Measurements from ENCODE around the gene DOCK2. TPM values are rescaled to one million over a fixed set of nuclear protein-coding genes. Genes with fewer than 3 reads are reported as not detected.
"Not testable (repeated sequence)": the region's sequence is repeated elsewhere in the genome, so short reads cannot be mapped to it uniquely, and the experiment has no call there.

DOCK2 gene
- total RNA-seq, 1 donor from 2014 or later, result 303 TPM

DNA sequence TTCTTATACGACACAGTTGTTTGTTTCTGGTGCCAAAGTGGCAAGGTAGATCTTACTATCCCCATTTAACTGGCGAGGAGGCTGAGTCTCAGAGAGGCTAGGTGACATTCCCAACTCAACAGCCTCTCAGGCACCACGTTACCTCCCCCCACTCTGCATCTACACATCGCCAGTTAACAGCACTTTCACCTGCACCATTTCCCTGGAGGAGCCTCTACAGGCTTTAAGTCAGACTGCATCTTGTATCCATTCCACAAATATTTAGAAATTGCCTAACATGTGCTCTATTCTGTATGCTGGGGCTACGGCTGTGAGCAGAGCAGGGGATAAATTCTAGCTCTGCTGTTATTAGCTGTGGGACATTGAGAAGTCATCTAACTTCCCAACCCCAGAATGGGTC lies 174.6 kb downstream of the DOCK2 start:
- intact Hi-C loops (cut with micrococcal nuclease), result no loop called here

DNA sequence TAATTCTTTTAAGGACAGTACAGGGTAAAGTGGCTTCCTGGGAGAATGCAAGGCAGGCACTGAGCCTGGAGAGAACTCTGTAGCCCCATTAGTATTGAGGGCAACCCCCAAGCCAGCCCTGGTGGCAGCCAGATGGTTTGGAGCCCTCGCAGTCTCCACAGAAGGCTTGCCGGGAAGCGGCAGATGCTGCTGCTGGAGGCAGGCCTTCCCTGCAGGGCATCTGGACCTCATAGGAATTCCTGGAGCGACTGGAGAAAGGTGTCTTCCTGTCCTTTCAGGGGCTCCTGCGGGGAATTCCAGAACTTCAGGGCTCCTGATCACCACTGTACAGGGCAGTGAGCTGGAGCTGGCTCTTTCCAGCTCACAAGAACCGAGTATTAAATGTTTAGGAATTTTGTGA lies 175.7 kb downstream of the DOCK2 start:
- intact Hi-C loops (cut with micrococcal nuclease), result no loop called here

GRCh38 chr5:169814045-169814444 lies 177.0 kb downstream of the DOCK2 start:
- intact Hi-C loops (cut with micrococcal nuclease), result no loop called here

- intact Hi-C loops (cut with micrococcal nuclease), result no loop called here
These were observed 177.4 kb downstream of the DOCK2 start for GRCh38 chr5:169814522-169814921.

GRCh38 chr5:169817031-169817430 lies 180.0 kb downstream of the DOCK2 start:
- intact Hi-C loops (cut with micrococcal nuclease), result no loop called here

GRCh38 chr5:169826618-169827017 lies 189.5 kb downstream of the DOCK2 start:
- intact Hi-C loops (cut with micrococcal nuclease), result no loop called here

DNA sequence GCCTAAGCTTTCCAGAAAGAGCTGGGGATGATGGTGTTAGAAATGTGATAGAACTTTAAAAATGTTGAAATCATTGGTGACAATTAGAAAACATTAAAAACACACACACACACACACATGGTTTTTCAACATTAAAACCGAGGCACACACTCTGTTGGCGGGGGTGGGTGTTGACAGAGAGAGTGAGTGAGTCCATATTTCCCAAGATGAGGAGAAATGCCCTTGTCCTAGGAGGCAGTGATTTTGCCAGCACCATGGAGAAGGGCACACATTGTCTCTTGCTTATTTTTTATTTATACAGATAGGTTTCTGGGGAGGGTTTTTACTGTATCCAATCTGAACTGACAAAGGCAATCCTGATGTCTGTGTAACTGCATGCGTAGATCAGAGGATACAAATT lies 190.7 kb downstream of the DOCK2 start:
- intact Hi-C loops (cut with micrococcal nuclease), result no loop called here

DNA sequence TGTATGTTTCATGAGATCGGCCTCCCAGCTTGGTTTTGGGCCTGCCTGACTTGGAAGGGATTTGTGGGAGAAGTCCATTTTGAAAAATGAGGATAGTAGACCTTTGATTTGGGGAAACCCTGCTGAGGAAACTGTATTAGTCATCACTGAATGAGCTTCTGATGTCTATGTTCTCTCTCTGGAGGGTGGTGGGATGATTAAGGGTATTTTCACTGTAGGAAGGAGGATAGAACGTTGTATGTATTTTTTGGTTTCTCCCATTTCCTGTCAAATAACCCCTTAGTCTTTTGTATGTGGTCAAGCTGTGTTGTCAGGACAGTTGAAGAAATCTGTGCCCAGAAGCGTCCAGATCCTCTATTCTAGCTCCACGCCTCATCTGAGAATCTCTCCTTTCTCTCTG lies 191.3 kb downstream of the DOCK2 start:
- intact Hi-C loops (cut with micrococcal nuclease), result no loop called here

- intact Hi-C loops (cut with micrococcal nuclease), result no loop called here
These were observed 194.3 kb downstream of the DOCK2 start for GRCh38 chr5:169831331-169831730.

- intact Hi-C loops (cut with micrococcal nuclease), result no loop called here
These were observed 195.2 kb downstream of the DOCK2 start for GRCh38 chr5:169832304-169832703.

DNA sequence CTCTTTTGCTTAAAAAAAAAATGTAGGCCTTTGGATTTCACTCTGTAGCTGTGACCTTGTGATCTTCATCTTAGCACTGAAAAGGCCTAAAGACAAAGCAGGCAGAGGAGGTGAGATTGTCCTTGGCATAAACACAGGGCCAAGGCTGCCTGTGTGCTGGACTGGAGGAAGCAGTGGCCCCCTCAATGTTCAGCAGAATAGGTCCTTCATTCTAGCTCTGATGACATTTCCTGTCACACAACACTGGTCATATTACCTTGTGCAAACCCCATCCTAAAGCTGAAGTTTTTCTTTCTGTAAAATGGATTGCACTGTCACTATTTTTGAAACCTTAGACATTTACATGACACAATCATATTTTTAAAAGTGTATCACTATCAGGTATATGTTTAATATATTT lies 195.8 kb downstream of the DOCK2 start:
- intact Hi-C loops (cut with micrococcal nuclease), result no loop called here

GRCh38 chr5:169833681-169834292 lies 196.7 kb downstream of the DOCK2 start:
- intact Hi-C loops (cut with micrococcal nuclease), result not testable (repeated sequence)

GRCh38 chr5:169834540-169834939 lies 197.5 kb downstream of the DOCK2 start:
- intact Hi-C loops (cut with micrococcal nuclease), result not testable (repeated sequence)

DNA sequence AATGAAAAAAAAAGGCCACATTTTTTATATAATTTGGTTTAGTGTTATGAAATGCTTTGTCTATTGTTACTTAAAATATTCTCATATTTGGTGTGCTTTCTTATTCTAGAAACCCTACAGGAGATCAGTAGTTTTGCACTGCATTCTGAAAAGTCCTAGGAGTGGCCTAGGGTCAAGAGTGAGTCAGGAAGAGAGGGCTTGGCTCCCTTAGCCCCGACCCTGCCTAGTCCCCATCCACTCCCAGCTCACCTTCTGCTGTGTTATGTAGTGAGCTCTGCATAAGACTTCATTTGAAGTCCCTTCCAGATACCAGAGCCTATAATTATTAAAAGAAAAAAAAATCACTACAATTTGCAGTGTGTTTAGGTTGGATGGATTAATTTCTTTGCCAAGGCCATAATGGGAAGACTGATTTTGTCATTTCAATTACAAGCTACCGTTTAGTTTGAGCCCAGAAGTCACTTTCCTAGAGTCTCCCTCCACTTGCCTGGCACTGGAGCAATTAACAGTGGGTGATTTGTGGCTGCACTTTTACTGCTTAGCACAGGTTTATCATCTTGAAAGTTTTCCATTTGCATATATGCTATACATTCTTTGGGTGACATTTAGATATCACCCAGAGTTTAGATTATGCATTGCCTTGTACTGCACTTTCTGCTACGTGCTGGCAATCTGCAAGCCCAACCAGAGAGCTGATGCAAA lies 199.9 kb downstream of the DOCK2 start:
- intact Hi-C loops (cut with micrococcal nuclease), result no loop called here

GRCh38 chr5:169837686-169838085 lies 200.6 kb downstream of the DOCK2 start:
- intact Hi-C loops (cut with micrococcal nuclease), result no loop called here

- intact Hi-C loops (cut with micrococcal nuclease), result no loop called here
These were observed 201.6 kb downstream of the DOCK2 start for GRCh38 chr5:169838688-169839087.

DNA sequence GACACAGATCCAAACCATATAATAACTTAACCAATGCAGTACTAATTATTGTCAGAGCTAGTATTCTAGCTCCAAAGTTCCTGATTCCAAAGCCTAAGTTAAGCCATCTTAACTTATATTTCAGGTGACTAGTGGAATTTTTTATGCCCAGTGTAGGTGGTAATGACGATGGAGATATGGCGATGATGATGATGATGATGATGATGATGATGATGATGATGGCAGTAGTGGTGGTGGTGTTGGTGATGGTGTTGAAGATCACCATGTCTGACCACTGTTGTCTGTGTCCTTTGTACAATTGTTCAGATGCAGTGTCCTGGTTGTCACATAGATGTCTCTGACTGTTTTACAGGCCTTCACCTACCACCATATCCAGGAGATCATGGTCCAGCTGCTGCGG lies 203.3 kb downstream of the DOCK2 start:
- intact Hi-C loops (cut with micrococcal nuclease), result no loop called here

DNA sequence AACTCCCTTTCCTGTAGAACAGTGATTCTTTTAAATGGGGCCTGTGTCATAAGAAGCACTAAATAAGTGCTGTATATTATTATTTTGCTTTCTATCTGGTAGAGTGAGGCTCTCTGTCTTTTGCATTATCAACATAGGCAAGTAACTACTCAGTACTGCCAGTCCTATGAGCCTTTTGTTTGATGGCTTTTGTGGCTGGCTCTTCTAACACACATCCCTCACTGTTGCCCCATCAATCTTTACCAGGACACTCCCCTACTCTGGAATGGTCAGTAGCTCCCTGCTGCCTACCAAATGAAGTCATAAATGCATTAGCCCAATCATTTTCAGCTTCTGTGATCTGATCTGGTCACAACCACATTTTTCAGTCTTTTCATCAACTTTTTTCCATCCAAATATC lies 205.6 kb downstream of the DOCK2 start:
- intact Hi-C loops (cut with micrococcal nuclease), result no loop called here

- intact Hi-C loops (cut with micrococcal nuclease), result no loop called here
These were observed 210.4 kb downstream of the DOCK2 start for GRCh38 chr5:169847519-169847918.

DNA sequence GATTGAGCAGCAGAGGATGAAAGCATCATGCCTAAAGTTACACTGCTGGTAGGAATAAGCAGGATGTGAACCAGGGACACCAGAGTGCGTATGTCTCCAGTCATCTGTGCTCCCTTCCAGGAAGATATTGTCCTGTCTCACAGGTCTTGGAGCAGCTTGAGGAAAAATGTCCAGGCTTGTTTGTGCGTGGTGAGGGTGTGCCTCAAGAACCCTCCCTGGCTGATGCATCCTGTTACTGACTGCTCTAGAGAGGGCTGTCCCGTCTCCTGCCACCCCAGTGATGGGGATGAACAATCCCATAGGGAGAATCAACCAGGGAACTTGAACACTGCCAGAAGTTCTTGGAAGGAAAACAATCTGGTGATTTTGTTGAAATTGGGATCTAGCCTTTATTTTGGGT lies 211.2 kb downstream of the DOCK2 start:
- intact Hi-C loops (cut with micrococcal nuclease), result no loop called here

DNA sequence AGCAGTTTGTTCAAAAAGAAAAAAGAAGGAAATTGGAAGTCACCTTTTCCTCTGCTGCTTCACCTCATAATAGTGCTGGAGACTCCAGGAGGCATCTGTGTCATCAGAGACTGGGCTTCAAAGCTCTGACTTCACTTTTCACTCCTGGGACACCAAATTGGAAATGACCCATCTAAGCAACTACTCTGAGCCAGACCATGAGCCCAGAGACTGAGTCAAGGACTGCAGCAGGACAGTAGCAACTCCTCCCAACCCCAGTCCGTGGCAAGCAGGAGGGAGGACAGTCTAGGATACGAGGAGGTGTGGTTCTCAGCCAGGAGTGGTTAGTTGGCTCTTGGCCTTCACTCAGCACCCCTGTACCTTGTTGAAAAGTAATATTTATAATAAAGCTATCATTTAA lies 211.7 kb downstream of the DOCK2 start:
- intact Hi-C loops (cut with micrococcal nuclease), result no loop called here

DNA sequence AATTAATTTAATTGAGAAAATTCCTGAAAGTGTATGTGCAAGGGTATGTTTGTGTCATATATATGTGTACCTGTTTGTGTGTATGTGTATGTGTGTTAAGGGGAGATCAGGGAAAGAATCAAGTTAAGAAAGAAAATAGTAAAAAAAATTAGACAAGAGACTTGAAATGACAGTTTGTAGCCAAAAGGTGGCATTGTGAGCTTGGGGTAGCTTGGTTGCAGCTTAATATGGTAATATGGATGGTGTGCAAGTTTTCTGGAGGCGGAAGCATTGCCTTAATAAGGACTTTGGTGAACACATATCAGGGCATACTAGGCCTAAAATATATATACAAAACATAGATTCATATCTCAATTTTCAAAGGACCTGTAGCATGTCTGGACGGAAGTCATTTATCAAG lies 213.3 kb downstream of the DOCK2 start:
- intact Hi-C loops (cut with micrococcal nuclease), result no loop called here

- intact Hi-C loops (cut with micrococcal nuclease), result no loop called here
These were observed 214.3 kb downstream of the DOCK2 start for GRCh38 chr5:169851321-169851850.

All from T-helper 2 cell treated with Interferon-gamma antibody and Interleukin-4, amounts not matched to agents 100 ng/mL and 5 ng/mL, for 36 hours (primary cell).